AG04450 (cell line): ENCODE results near the gene MED13L. TPM values are rescaled to one million over a fixed set of nuclear protein-coding genes. Genes with fewer than 3 reads are reported as not detected.

Experiments
- CTCF ChIA-PET: fragments of 300-600, 350-600 bp; formaldehyde crosslinking; extraction: SDS; loops from one replicate; lab custom pipeline; 2022; ENCODE audit warnings: antibody characterized with exemption, inconsistent platforms; lab: Charles Lee
- POLR2A ChIA-PET: fragments of 350-600 bp; formaldehyde crosslinking; extraction: SDS; loops from one replicate; lab custom pipeline; 2021; ENCODE audit warnings: antibody characterized with exemption, inconsistent platforms; lab: Yijun Ruan, JAX
- DNase-seq: peaks from one replicate; pipeline ENCODE4 v3.0.0-alpha.2; 2011; ENCODE audit warnings: low read depth, low spot score
- H3K27ac ChIP-seq: one replicate; pipeline ENCODE4 v1.5.1; 2012; ENCODE audit warnings: low read depth, low read length, control low read depth
- H3K27me3 ChIP-seq: one replicate; pipeline ENCODE4 v1.6.0; 2012; ENCODE audit warnings: low read length; ENCODE audit not compliant: control insufficient read depth, insufficient read depth
- H3K4me3 ChIP-seq: 2 replicates; pipeline ENCODE4 v1.5.1; 2011; ENCODE audit warnings: mild to moderate bottlenecking, low read depth, low read length, control low read depth
- H3K9me3 ChIP-seq: 2 replicates; pipeline ENCODE4 v1.5.1; 2012; ENCODE audit warnings: low read length; ENCODE audit not compliant: control insufficient read depth, insufficient read depth
- CTCF ChIP-seq: IDR thresholded peaks from 2 replicates; pipeline ENCODE4 v1.5.1; 2011; ENCODE audit warnings: low read depth, low read length, control low read depth, inconsistent platforms
- polyA plus RNA-seq: library from polyadenylated mRNA; depleted of rRNA; stranded (reverse); fragments of >200 nt; gene quantifications from 2 replicates; pipeline ENCODE4 v1.2.3, GENCODE V29; 2011

MED13L gene
- polyA plus RNA-seq, 1 experiment, result 56.2 TPM

GRCh38 chr12:115926037-115926670 is 351.3 kb downstream of the MED13L start:
- no peak for DNase-seq
- Histone ChIP-seq H3K27me3 (peaks cover 6% of the 10 kb centered on the region), H3K27ac (no peak overlapping the region), H3K9me3 (peaks cover 5% of the 10 kb centered on the region), H3K4me3 (no peak overlapping the region)
- CTCF ChIA-PET, result no interaction called here
- no peak for TF ChIP-seq CTCF
- POLR2A ChIA-PET, result no interaction called here

GRCh38 chr12:115923851-115924250 is 353.6 kb downstream of the MED13L start:
- TF ChIP-seq CTCF, result no peak
- Histone ChIP-seq H3K9me3 (peaks cover 5% of the 10 kb centered on the region), H3K4me3 (no peak overlapping the region), H3K27me3 (peaks cover 6% of the 10 kb centered on the region), H3K27ac (no peak overlapping the region)
- DNase-seq, result no peak
- ChIA-PET POLR2A (no interaction called here), CTCF (interaction anchor here (1.2 kb wide), 1 partner anchor 23 kb away, joined by 5 read pairs; no protein-coding TSS in a partner anchor)

- Histone ChIP-seq H3K9me3 (peaks cover 5% of the 10 kb centered on the region), H3K27me3 (peaks cover 6% of the 10 kb centered on the region), H3K4me3 (no peak overlapping the region), H3K27ac (no peak overlapping the region)
- no peak for DNase-seq
- POLR2A ChIA-PET, result no interaction called here
- CTCF ChIA-PET, result interaction anchor here (1.2 kb wide), 1 partner anchor 24 kb away, joined by 5 read pairs; no protein-coding TSS in a partner anchor
- TF ChIP-seq CTCF, result peak; percentile 34
Observed at GRCh38 chr12:115922952-115923564, 354.4 kb downstream of the MED13L start.

GRCh38 chr12:115920395-115921183 is 356.9 kb downstream of the MED13L start:
- POLR2A ChIA-PET, result no interaction called here
- DNase-seq, result no peak
- Histone ChIP-seq H3K27me3 (peaks cover 11% of the 10 kb centered on the region), H3K27ac (no peak overlapping the region), H3K9me3 (peaks cover 5% of the 10 kb centered on the region), H3K4me3 (no peak overlapping the region)
- CTCF ChIA-PET, result interaction anchor here (1.4 to 4.8 kb wide), 2 partner anchors 15 to 1259 kb away, joined by 3 to 39 read pairs; no protein-coding TSS in a partner anchor
- no peak for TF ChIP-seq CTCF
